RWPE2 (cell line): ENCODE data around the gene ELOVL1.

Experiments
- ATAC-seq: fragments of 200-7000 bp; cut with Tn5 transposase; 3 replicates; pipeline ENCODE4 v1.9.1; 2021; ENCODE audit warnings: low read depth
- DNase-seq: peaks from one replicate; pipeline ENCODE4 v3.0.0-alpha.2; 2020; ENCODE audit warnings: low spot score
- H3K27ac ChIP-seq: fragments of 450-650 bp; 2 replicates; pipeline ENCODE4 v1.5.1; 2017; ENCODE audit warnings: mild to moderate bottlenecking; ENCODE audit not compliant: poor library complexity, severe bottlenecking
- H3K27me3 ChIP-seq: fragments of 250-450 bp; sonication (Bioruptor Pico); 2 replicates; pipeline ENCODE4 v1.5.1; 2021; ENCODE audit warnings: mild to moderate bottlenecking, moderate library complexity; ENCODE audit not compliant: insufficient read depth, poor library complexity, severe bottlenecking
- H3K36me3 ChIP-seq: fragments of 250-450 bp; sonication (Bioruptor Pico); 2 replicates; pipeline ENCODE4 v1.5.1; 2020; ENCODE audit warnings: low read depth, mild to moderate bottlenecking, moderate library complexity
- H3K4me1 ChIP-seq: fragments of 250-450 bp; sonication (Bioruptor Pico); 2 replicates; pipeline ENCODE4 v1.5.1; 2021; ENCODE audit warnings: mild to moderate bottlenecking, moderate library complexity; ENCODE audit not compliant: insufficient read depth, poor library complexity, severe bottlenecking
- H3K4me3 ChIP-seq: fragments of 250-450 bp; sonication (Bioruptor Pico); 2 replicates; pipeline ENCODE4 v1.5.1; 2021; ENCODE audit warnings: mild to moderate bottlenecking, moderate library complexity; ENCODE audit not compliant: severe bottlenecking
- H3K9me3 ChIP-seq: fragments of 250-450 bp; sonication (Bioruptor Pico); 2 replicates; pipeline ENCODE4 v1.5.1; 2021; ENCODE audit warnings: mild to moderate bottlenecking, moderate library complexity; ENCODE audit not compliant: severe bottlenecking
- TF ChIP-seq, protein P1 (sequence below): fragments of 450-650 bp; IDR thresholded peaks from one replicate; pipeline ENCODE4 v1.5.1; 2017; ENCODE audit warnings: mild to moderate bottlenecking, moderate library complexity; ENCODE audit not compliant: poor library complexity, severe bottlenecking

Gene ELOVL1

GRCh38 chr1:43321331-43321891 is 46.4 kb downstream of the ELOVL1 start:
- ATAC-seq (no peak), DNase-seq (no peak)
- TF ChIP-seq, protein P1, sequence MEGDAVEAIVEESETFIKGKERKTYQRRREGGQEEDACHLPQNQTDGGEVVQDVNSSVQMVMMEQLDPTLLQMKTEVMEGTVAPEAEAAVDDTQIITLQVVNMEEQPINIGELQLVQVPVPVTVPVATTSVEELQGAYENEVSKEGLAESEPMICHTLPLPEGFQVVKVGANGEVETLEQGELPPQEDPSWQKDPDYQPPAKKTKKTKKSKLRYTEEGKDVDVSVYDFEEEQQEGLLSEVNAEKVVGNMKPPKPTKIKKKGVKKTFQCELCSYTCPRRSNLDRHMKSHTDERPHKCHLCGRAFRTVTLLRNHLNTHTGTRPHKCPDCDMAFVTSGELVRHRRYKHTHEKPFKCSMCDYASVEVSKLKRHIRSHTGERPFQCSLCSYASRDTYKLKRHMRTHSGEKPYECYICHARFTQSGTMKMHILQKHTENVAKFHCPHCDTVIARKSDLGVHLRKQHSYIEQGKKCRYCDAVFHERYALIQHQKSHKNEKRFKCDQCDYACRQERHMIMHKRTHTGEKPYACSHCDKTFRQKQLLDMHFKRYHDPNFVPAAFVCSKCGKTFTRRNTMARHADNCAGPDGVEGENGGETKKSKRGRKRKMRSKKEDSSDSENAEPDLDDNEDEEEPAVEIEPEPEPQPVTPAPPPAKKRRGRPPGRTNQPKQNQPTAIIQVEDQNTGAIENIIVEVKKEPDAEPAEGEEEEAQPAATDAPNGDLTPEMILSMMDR = no peak

GRCh38 chr1:43319766-43320165 is 48.0 kb downstream of the ELOVL1 start:
- no peak for ATAC-seq
- Histone ChIP-seq H3K27me3 (no peaks in the 10 kb centered on the region), H3K9me3 (no peaks in the 10 kb centered on the region), H3K4me3 (no peak overlapping the region), H3K27ac (no peak overlapping the region), H3K4me1 (no peaks in the 10 kb centered on the region), H3K36me3 (no peaks in the 10 kb centered on the region)
- no peak for DNase-seq
- TF ChIP-seq, protein P1 = no peak

More at GRCh38 chr1:43321331-43321891, 46.4 kb downstream of the ELOVL1 start:
- Histone ChIP-seq H3K36me3 (no peaks in the 10 kb centered on the region), H3K4me1 (no peaks in the 10 kb centered on the region), H3K9me3 (peaks cover 7% of the 10 kb centered on the region), H3K27me3 (no peaks in the 10 kb centered on the region), H3K4me3 (no peak overlapping the region), H3K27ac (no peak overlapping the region)

DNA sequence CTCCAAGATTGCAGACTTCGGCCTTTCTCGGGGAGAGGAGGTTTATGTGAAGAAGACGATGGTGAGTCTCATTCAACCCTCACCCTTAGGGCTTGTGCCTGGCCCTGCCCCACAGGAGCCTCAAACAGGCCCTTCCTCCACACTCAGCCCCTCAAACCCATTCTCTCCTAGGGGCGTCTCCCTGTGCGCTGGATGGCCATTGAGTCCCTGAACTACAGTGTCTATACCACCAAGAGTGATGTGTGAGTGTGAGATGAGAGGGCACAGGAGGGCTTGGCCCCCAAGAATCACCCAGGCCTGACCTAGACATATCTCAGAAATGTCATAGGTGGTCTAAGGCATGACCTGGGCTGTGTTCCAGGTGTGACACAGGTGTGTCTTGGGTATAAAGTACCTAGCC is 48.5 kb downstream of the ELOVL1 start:
- TF ChIP-seq, protein P1 = no peak
- DNase-seq = no peak
- ATAC-seq = no peak

DNA sequence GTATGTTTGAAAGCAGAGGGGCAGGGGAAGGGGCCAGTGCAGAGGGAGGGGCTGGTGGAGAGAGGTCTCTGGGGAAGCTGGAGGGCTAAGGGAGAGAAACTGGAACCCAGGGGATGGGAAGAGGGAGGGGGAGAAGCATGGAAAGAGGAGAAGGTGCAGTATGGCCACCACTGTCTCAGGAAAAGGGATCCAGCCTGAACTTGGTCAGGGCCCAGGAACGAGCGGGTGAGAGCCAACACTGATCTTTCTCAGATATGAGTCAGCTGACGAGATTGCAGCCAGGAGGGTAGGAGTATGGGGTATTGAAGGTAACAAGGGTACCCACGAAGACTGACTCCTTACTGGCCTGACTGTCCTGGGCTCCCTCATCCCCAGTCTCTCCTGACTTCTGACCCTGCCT is 49.0 kb downstream of the ELOVL1 start:
- Histone ChIP-seq H3K4me3 (no peak overlapping the region), H3K4me1 (no peaks in the 10 kb centered on the region), H3K27me3 (no peaks in the 10 kb centered on the region), H3K27ac (no peak overlapping the region), H3K9me3 (no peaks in the 10 kb centered on the region), H3K36me3 (no peaks in the 10 kb centered on the region)
- ATAC-seq (no peak), DNase-seq (no peak)
- TF ChIP-seq, protein P1 = no peak

More for the DNA sequence above, 48.5 kb downstream of the ELOVL1 start:
- Histone ChIP-seq H3K27ac (no peak overlapping the region), H3K4me1 (no peaks in the 10 kb centered on the region), H3K36me3 (no peaks in the 10 kb centered on the region), H3K27me3 (no peaks in the 10 kb centered on the region), H3K9me3 (no peaks in the 10 kb centered on the region), H3K4me3 (no peak overlapping the region)

DNA sequence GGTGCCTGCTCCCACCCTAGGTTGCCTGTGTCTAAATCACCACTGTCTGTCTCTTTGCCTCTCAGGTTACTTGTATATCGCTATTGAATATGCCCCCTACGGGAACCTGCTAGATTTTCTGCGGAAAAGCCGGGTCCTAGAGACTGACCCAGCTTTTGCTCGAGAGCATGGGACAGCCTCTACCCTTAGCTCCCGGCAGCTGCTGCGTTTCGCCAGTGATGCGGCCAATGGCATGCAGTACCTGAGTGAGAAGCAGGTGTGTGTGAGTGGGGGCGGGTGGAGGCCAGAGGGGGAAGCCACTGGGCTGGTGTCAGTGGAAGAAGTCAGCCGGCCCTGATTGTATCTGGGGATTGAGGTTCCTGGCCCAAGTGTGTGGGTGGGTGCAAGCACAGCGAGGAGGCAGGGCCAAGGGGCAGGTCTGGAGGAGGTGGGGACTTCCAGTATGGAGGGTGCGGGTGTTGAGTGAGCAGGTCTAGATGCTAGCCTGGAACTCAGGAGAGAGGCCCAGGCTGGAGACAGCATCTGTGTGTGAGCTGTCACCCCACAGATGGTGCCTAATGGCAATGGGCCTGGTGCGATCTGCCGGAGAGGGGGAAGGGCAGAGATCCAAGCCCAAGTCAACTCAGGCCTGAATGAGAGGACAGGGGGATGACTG is 49.9 kb downstream of the ELOVL1 start:
- Histone ChIP-seq H3K4me3 (no peak overlapping the region), H3K27me3 (no peaks in the 10 kb centered on the region), H3K27ac (no peak overlapping the region), H3K9me3 (no peaks in the 10 kb centered on the region), H3K36me3 (no peaks in the 10 kb centered on the region), H3K4me1 (no peaks in the 10 kb centered on the region)
- DNase-seq (no peak), ATAC-seq (no peak)
- TF ChIP-seq, protein P1 = no peak
